Measurements from ENCODE around the gene LRRC8D.

LRRC8D gene

DNA sequence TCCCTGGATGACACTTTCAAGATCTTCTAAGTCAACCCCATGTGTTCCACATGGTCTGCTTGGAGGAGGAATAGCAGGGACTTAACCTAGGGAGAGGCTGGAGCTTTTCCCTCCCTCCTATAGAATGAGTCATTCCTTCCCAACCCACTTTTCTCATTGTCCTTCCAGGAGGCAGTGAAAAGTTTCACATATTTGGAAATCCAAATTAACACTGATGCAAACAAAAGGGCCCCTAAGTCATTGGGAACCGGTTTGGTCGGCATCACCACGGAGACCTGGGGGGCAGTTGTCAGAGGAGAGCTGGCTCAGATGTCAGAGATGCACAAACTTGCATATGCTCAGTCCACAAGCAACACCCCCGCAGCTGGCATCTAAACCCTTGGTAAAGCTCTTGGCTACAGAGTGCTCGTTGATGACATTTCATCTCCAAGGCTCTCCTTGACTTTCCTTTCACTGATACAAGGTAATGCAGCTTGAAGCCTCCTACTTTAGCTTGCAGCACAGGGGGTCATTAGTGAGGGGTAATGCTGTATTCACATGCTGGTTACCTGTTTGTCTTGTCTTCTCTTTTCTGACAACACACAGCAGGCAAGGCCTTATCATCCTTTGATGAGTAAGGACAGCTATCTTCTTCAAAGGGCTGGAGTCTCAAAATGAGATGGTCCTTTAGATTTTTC lies 12.3 kb upstream of the LRRC8D start:
- H3K4me3 ChIP-seq (ENCODE audit: low read length) = no peak overlapping the region
- no peak for DNase-seq (ENCODE audit: low read depth)
- TF ChIP-seq, protein P1, sequence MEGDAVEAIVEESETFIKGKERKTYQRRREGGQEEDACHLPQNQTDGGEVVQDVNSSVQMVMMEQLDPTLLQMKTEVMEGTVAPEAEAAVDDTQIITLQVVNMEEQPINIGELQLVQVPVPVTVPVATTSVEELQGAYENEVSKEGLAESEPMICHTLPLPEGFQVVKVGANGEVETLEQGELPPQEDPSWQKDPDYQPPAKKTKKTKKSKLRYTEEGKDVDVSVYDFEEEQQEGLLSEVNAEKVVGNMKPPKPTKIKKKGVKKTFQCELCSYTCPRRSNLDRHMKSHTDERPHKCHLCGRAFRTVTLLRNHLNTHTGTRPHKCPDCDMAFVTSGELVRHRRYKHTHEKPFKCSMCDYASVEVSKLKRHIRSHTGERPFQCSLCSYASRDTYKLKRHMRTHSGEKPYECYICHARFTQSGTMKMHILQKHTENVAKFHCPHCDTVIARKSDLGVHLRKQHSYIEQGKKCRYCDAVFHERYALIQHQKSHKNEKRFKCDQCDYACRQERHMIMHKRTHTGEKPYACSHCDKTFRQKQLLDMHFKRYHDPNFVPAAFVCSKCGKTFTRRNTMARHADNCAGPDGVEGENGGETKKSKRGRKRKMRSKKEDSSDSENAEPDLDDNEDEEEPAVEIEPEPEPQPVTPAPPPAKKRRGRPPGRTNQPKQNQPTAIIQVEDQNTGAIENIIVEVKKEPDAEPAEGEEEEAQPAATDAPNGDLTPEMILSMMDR (conservative IDR thresholded peaks at IDR 0.05; ENCODE audit: low read depth, low read length) = no peak

DNA sequence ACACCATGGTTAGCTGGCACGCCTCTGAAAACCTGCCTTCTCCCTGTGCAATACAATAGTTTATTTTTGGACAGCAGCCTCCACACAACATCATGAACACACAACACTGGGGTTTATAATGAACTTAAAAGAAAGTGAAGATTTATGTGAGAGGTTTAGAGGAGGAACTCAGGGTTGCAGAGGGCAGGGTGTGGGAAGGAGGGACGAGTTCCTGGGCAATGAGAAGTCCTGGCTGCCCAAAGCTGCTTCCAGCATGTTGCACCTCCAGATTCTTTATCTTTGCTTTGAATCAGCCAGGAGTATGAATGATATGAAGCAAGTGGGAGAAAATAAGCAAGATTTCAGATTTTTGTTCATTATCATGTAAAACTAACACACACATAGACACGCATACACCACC lies 11.3 kb upstream of the LRRC8D start:
- TF ChIP-seq, protein P1 (conservative IDR thresholded peaks at IDR 0.05; ENCODE audit: low read depth, low read length) = no peak
- no peak overlapping the region for H3K4me3 ChIP-seq (ENCODE audit: low read length)
- no peak for DNase-seq (ENCODE audit: low read depth)

GRCh38 chr1:89810302-89810701 lies 10.5 kb upstream of the LRRC8D start:
- no peak for DNase-seq (ENCODE audit: low read depth)
- TF ChIP-seq, protein P1 (conservative IDR thresholded peaks at IDR 0.05; ENCODE audit: low read depth, low read length) = no peak
- H3K4me3 ChIP-seq (ENCODE audit: low read length) = no peak overlapping the region

GRCh38 chr1:89810880-89811279 lies 10.0 kb upstream of the LRRC8D start:
- TF ChIP-seq, protein P1 (conservative IDR thresholded peaks at IDR 0.05; ENCODE audit: low read depth, low read length) = no peak
- DNase-seq (ENCODE audit: low read depth) = no peak
- H3K4me3 ChIP-seq (ENCODE audit: low read length) = no peak overlapping the region

DNA sequence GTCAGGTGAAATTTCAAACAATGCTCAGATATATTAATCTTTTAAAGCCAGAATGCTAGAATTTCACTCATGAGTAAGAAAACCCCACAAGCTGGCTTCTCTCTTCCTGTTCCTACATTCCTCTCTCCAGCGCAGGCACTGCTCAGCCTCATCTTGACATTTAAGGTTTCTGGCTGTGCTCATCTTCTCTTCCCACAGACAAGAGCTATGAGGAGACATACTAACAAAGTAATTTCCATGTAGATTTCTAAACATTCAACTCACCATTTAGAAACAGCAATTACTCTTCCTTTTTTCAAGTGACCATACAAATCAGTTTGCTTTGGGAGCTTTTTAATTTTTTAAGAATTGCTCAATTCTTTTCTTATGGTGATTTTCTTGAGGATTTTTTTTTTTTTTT lies 7.8 kb upstream of the LRRC8D start:
- H3K4me3 ChIP-seq (ENCODE audit: low read length) = no peak overlapping the region
- no peak for DNase-seq (ENCODE audit: low read depth)
- TF ChIP-seq, protein P1 (conservative IDR thresholded peaks at IDR 0.05; ENCODE audit: low read depth, low read length) = no peak

DNA sequence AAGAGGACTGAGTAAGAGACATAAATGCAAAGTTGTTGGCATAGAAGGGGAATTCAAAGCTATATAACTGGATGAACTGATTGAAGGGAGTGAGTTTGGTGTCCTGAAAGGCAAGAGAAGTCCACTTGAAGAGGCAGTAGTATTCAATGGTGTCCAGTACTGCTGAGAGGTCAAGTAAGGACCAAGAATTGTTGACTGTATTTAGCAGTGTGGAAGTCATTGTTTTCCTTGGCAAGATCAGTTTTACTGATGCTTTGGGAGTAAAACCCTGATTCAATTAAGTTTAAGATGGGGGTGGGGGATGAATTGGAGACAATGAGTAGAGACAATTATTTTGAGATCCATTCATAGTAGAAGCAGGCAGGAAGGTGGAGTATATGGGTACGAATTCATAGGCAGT lies 5.8 kb upstream of the LRRC8D start:
- DNase-seq (ENCODE audit: low read depth) = no peak
- TF ChIP-seq, protein P1 (conservative IDR thresholded peaks at IDR 0.05; ENCODE audit: low read depth, low read length) = no peak
- no peak overlapping the region for H3K4me3 ChIP-seq (ENCODE audit: low read length)

DNA sequence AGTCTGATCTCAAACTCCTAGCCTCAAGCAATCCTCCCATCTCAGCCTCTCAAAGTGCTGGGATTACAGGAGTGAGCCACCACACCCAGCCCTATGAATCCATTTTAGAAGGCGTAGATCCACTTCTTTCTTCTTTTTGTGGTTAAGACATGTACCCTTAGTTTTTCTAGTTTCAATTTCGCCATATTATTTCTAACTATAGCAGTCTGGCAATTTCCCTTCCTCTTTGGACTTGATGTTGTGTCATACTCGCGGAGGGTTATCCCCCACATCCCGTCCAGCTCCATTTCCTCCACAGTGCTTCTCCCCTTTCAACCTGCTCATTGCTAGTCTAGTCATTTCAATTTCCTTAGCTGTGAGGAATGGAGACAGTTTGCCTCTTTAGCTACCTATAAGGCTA lies 5.2 kb upstream of the LRRC8D start:
- no peak for DNase-seq (ENCODE audit: low read depth)
- TF ChIP-seq, protein P1 (conservative IDR thresholded peaks at IDR 0.05; ENCODE audit: low read depth, low read length) = no peak
- H3K4me3 ChIP-seq (ENCODE audit: low read length) = no peak overlapping the region
